Vagina (tissue), 2 donors: ENCODE results near the gene MRPS27.

ENCODE experiments used
- CTCF ChIP-seq, 3 experiments: fragments of 450-650 bp in 2 of 3; fragments of 200-600 bp in 1 of 3; sonication (generic) in 1 of 3; IDR thresholded peaks; one replicate each; pipeline ENCODE4 v1.5.1; 2017 to 2019; ENCODE audit warnings: antibody characterized with exemption in 3 of 3, mild to moderate bottlenecking in 2 of 3, moderate library complexity in 2 of 3
- POLR2A ChIP-seq, 2 donors: fragments of 450-650 bp; IDR thresholded peaks; one replicate each; pipeline ENCODE4 v1.6.1; 2017; ENCODE audit warnings: antibody characterized with exemption in 2 of 2, mild to moderate bottlenecking in 2 of 2, moderate library complexity in 2 of 2
- POLR2AphosphoS5 ChIP-seq, 2 donors: sonication (generic); formaldehyde crosslinking; IDR thresholded peaks; one replicate each; pipeline ENCODE4 v1.9.0; 2017; ENCODE audit warnings: antibody characterized with exemption in 2 of 2, mild to moderate bottlenecking in 2 of 2, low read depth in 1 of 2; ENCODE audit not compliant: insufficient read depth in 1 of 2

- TF ChIP-seq CTCF (IDR thresholded peaks at IDR 0.05) = no peak
- no peak for TF ChIP-seq POLR2AphosphoS5 (IDR thresholded peaks at IDR 0.05; ENCODE audit: insufficient read depth in 1 of 2, low read depth in 1 of 2)
- no peak for TF ChIP-seq POLR2A (IDR thresholded peaks at IDR 0.05)
These were observed 115.1 kb downstream of the MRPS27 start for GRCh38 chr5:72204946-72205345.
